HL-60 (cell line): ENCODE results near the gene DUOX2.

Experiments
- CTCF ChIP-seq: IDR thresholded peaks from one replicate; pipeline ENCODE4 v1.5.1; 2011; ENCODE audit warnings: low read length, control low read depth, inconsistent platforms; ENCODE audit not compliant: insufficient read depth
- GABPA ChIP-seq: IDR thresholded peaks from 2 replicates; pipeline ENCODE4 v1.6.1; 2012; ENCODE audit warnings: low read depth
- POLR2AphosphoS5 ChIP-seq: IDR thresholded peaks from 2 replicates; pipeline ENCODE4 v1.6.1; 2012; ENCODE audit warnings: low read depth
- REST ChIP-seq: IDR thresholded peaks from 2 replicates; pipeline ENCODE4 v1.6.1; 2012; ENCODE audit warnings: low read depth; ENCODE audit not compliant: insufficient replicate concordance
- SPI1 ChIP-seq: IDR thresholded peaks from 2 replicates; pipeline ENCODE4 v1.6.1; 2012; ENCODE audit warnings: low read depth, mild to moderate bottlenecking, borderline replicate concordance

GRCh38 chr15:45130291-45131000 lies 16.5 kb upstream of the DUOX2 start:
- TF ChIP-seq CTCF: no peak
- TF ChIP-seq REST: no peak
- TF ChIP-seq GABPA: no peak
- TF ChIP-seq POLR2AphosphoS5: no peak
- TF ChIP-seq SPI1: no peak
